Spleen (tissue), 7 donors: ENCODE measurements around the gene ENDOG.

Experiments used
- POLR2A ChIP-seq, 3 donors: fragments of 450-650 bp; IDR thresholded peaks; one replicate each; pipeline ENCODE4 v1.5.1; 2017; ENCODE audit warnings: antibody characterized with exemption in 3 of 3, mild to moderate bottlenecking in 1 of 3
- TF ChIP-seq, protein P1 (sequence below), 11 experiments: fragments of 200-600 bp in 7 of 11; fragments of 450-650 bp in 4 of 11; sonication (generic) in 4 of 11; IDR thresholded peaks in 8 of 11; conservative IDR thresholded peaks in 3 of 11; 1 replicate in 7 of 11; 2 replicates in 4 of 11; pipeline versions ENCODE4 v1.4.0 to v1.8.0; 2016 to 2021; ENCODE audit warnings: antibody characterized with exemption in 11 of 11, inconsistent platforms in 4 of 11, mild to moderate bottlenecking in 1 of 11
- donor health status: DM: no; HTN: no; CAD: no; lungs with moderate emphysema.
- donor health status: DM: no; HTN: no; CAD: no.
- donor health status: DM: no; HTN: no; CAD: no.

DNA sequence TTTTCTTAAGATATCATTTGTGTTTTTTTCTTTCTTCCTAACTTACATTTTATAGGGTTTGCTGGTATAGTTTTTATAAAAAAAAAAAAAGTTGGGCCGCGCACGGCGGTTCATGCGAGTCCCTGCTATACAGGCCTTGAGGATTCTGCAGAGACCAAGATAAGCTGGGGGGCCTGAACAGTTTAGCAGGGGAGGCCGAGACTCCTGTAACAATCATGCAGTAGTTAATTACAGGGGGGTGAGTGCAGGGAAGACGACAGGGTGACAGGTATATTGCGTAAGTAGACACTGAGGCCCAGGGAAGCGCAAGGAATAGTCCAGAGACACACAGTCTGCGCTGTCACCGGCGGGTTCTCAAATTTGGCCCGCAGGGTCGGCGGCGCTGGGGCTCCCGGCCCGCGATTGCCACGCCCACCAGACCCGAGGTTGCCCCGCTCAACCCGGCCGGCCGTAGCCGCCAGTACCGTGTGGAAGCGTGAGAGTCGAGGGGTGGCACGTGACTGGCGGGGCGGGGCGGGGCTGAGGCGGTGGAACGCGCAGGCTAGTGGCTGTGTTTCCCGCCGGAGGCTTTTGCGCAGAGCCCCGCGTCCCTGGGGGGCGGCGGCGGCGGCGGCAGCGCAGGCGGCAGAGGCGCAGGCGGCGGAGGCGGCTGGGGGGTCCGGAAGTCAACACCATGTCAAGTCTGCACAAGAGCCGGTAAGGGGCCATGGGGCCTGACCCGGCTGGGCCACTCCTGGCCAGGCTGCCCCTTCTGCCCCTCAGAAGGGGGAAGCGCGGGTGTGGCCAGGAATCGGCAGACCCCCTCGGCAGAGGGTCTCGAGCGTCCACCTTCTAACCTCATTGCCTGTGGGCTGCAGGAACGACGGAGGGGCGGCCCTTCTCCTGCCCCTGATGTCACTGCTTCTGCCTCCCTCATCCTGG, 31.4 kb upstream of the ENDOG start, which contains the start of gene TBC1D13:
- TF ChIP-seq, protein P1, sequence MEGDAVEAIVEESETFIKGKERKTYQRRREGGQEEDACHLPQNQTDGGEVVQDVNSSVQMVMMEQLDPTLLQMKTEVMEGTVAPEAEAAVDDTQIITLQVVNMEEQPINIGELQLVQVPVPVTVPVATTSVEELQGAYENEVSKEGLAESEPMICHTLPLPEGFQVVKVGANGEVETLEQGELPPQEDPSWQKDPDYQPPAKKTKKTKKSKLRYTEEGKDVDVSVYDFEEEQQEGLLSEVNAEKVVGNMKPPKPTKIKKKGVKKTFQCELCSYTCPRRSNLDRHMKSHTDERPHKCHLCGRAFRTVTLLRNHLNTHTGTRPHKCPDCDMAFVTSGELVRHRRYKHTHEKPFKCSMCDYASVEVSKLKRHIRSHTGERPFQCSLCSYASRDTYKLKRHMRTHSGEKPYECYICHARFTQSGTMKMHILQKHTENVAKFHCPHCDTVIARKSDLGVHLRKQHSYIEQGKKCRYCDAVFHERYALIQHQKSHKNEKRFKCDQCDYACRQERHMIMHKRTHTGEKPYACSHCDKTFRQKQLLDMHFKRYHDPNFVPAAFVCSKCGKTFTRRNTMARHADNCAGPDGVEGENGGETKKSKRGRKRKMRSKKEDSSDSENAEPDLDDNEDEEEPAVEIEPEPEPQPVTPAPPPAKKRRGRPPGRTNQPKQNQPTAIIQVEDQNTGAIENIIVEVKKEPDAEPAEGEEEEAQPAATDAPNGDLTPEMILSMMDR (IDR thresholded peaks at IDR 0.05 in 8 of 11, conservative IDR thresholded peaks at IDR 0.05 in 3 of 11), result peak in 3 of 11 experiments; percentile 10 to 34 (median 21)
- TF ChIP-seq POLR2A (IDR thresholded peaks at IDR 0.05), result peak in 1 of 3 donors; percentile 47
